H54 (cell line): Measurements from ENCODE around the gene PCID2.

ENCODE experiments used
- DNase-seq: peaks from one replicate; pipeline ENCODE4 v3.0.0; 2011; ENCODE audit warnings: low spot score, mixed read lengths; ENCODE audit not compliant: insufficient read length
- FAIRE-seq: peaks from 3 replicates; lab custom pipeline; 2011; peaks lifted over from hg19 to GRCh38; lab: Jason Lieb, UNC
- POLR2A ChIP-seq: IDR thresholded peaks from 2 replicates; pipeline ENCODE4 v1.6.1; 2011; ENCODE audit warnings: low read depth, mild to moderate bottlenecking, low read length

The PCID2 gene

DNA sequence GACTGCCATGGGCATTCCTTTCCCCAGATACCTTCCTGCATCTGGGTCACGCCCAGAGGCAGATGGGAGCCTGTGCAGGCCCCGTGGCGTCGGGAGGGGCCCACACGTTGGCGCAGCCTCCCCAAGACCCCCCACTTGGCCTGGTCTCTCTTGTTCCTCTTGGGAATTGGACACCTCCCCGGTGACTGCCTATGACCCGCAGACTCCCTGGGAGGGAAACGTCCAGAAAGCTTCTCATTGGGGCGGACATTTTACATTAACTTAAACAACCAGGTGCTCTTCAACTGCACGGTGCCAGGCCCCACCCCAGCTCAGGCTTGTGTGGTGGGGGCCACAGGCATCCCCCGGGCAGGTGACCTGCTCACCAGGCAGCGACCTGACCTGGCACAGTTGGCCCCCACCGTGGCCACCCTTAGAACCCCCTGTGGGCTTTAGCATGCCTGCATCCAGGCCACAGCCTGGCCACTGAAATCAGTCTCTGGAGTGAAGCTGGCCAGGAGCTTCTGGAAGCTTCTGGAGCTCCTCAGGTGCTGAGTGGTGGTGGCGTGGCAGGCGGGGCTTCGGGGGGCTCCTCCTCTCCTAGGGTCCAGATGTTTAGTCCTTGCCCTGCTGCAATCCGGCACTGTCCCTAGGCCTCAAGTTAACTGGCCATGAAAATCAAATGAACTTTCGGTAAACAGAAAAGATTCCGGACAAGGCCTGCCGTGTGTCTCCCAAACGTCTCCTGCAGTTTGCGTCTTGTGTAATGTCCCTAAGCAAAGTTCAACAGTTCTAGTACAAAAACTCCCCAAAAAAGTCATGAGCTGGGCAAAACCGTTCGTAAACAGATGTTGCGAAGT, 58.5 kb downstream of the PCID2 start:
- TF ChIP-seq POLR2A: no peak
- no peak for FAIRE-seq
- no peak for DNase-seq

DNA sequence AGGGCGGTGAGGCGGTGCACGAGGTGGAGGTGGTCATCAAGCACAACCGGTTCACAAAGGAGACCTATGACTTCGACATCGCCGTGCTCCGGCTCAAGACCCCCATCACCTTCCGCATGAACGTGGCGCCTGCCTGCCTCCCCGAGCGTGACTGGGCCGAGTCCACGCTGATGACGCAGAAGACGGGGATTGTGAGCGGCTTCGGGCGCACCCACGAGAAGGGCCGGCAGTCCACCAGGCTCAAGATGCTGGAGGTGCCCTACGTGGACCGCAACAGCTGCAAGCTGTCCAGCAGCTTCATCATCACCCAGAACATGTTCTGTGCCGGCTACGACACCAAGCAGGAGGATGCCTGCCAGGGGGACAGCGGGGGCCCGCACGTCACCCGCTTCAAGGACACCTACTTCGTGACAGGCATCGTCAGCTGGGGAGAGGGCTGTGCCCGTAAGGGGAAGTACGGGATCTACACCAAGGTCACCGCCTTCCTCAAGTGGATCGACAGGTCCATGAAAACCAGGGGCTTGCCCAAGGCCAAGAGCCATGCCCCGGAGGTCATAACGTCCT, 59.4 kb downstream of the PCID2 start:
- DNase-seq (no peak), FAIRE-seq (no peak)
- no peak for TF ChIP-seq POLR2A

DNA sequence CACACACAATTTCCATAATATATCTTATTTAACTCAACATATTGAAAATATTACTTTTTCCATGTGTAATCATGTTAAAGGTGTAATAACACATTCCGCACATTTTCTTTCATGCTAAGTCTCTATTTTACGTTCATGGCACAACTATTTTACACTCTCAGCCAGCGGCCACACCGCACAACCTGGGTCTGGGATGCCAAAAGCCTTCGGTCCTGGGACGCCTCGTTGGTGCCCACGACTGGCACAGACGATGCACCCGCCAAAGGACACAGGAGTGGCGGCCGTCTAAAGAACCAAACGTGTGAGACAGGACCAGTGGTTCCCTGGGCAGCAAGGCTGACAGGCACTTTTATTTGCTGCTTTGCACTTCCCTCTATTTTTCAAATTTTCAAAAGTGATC, 60.1 kb downstream of the PCID2 start:
- DNase-seq: no peak
- FAIRE-seq: no peak
- TF ChIP-seq POLR2A: no peak

DNA sequence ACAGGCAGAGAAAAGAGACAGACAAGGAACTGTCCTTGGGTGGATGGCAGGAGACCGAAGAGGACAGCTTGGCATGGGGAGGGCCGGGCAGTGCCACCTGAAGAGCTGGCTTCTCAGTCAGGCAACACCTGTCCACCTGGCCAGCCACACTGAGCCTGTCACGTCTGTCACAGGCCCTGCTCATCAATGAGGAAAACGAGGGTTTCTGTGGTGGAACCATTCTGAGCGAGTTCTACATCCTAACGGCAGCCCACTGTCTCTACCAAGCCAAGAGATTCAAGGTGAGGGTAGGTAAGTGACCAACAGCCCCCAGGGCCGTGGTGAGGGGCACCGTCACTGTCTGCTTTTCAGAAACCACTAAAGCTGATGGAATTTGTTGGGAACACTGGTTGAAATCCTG, 61.3 kb downstream of the PCID2 start:
- no peak for DNase-seq
- TF ChIP-seq POLR2A: no peak
- FAIRE-seq: no peak

DNA sequence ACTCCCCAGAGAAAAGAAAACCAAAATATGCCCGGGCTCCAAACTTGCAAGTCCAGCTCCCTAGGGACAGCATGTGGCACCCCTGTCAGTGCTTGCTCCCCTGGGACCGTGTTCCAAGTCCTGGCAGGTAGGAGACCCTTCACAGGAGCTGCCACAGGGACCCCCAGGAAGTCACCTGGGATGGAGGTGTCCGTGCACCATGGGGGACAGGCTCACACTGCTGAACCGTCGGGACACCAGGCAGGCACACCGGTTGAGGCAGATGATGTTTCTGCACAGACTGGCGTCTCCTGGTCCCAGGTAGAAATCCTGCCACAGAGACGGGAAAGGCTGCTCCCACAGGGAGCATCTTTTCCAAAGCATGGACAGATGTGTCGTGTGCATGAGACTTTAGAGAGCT, 61.7 kb downstream of the PCID2 start:
- DNase-seq (no peak), FAIRE-seq (no peak)
- TF ChIP-seq POLR2A: no peak

DNA sequence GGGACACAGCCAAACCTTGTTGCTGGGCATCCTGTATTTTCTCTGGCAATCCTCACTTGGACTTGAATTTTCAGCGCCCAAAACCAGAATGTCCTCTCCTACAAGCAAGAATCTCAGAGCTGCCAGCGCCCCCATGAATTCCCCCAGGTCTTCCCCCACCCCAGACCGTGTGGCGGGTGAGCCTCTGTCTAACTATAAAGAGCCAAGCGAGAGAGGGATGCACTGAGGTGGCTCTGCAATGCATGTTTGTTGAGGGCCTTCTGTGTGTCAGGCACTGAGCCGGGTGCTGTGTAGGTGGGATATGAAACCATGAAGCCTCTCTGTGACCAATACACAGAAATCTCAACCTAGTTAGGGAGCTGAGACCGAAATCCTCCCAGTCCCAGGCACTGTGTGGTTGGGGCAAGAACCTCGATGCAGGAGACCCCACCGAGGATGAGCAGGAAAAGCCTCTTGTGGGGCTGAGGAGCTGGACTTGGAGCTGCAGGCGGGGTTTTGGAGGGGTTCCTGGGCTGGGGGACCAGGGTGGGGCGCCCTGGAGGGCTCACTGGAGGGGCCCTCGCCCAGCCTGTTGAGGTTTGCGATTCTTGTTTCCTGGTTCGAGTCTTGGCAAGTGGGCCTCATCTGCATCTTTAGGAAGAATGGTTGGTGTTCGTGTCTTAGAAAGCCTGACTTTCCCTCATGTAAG, 62.4 kb downstream of the PCID2 start:
- TF ChIP-seq POLR2A: no peak
- FAIRE-seq (no peak), DNase-seq (no peak)

DNA sequence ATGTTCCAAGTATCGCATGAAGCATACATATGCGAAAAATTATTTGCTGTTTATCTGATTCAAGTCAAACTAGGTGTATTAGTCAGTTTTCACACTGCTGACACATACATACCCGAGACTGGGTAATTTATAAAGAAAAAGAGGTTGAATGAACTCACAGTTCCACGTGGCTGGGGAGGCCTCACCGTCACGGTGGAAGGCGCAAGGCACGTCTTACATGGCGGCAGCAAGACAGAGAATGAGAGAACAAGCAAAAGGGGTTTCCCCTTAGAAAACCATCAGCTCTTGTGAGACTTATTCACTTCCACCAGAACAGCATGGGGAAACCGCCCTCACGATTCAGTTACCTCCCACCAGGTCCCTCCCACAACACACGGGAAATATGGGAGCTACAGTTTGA, 63.0 kb downstream of the PCID2 start:
- DNase-seq (no peak), FAIRE-seq (no peak)
- TF ChIP-seq POLR2A: no peak

DNA sequence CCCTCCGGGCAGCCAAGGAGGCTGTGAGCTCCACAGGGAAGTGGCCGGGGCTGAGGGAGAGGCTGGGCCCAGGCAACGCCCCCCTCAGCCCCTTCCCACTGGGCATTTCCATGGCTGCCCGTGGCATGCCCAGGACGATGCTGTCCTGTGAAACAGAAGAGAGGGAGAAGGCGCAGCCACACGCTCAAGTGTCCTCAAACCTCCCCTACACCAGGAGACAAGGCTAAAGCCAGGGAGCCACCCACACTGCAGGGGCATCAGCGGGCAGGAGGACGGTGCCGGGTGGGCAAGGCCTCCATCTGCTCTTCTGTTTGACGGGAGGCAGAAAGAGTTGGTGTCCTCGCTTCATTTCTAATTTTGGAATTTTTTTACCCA, 64.2 kb downstream of the PCID2 start:
- no peak for FAIRE-seq
- no peak for TF ChIP-seq POLR2A
- DNase-seq: no peak

DNA sequence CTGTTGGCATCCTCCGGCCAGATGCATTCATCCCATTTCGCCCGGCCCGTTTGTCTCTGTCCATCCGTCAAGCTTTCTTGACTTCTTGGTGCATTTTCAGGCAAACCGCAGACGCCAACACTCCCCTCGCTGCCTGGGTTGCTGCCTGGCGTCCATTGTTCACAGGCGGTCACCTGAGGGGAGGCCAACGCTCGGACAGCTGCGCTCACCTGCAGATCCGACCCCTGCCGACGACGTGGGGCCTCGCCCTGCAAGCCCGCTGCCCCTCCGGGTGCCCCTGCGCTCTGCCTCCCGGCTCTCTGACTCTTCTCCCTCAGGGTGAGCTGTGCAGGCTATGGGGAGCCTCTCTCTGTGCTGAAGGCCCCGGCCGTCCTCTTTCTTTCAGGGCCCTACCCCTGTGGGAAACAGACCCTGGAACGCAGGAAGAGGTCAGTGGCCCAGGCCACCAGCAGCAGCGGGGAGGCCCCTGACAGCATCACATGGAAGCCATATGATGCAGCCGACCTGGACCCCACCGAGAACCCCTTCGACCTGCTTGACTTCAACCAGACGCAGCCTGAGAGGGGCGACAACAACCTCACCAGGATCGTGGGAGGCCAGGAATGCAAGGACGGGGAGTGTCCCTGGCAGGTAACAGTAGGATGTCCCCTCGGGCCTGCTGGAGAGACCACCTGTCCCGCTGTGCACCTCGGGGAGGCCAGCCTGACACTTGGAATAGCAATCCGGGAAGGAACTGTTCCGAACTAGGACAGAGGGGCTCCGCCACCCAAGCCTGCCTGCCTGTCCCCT, 64.8 kb downstream of the PCID2 start:
- FAIRE-seq (no peak), DNase-seq (no peak)
- TF ChIP-seq POLR2A: no peak

DNA sequence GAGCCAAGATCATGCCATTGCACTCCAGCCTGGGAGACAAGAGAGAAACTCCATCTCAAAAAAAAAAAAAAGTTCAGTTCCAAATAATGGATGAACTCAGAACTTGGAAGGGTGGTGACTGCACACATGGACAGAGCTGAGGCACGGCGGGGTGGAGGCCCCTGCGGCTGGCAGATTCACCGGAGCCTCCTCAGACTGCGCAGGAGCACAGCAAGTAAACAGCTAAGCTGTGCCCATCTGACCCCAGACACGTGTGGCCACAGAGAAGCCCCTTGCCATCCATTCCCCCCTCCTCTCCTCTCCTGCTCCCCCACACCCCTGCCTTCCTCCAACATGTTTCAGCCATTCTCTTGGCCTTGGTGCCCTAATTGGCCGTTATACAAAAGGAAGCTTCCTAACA, 65.6 kb downstream of the PCID2 start:
- no peak for DNase-seq
- TF ChIP-seq POLR2A: no peak
- no peak for FAIRE-seq

DNA sequence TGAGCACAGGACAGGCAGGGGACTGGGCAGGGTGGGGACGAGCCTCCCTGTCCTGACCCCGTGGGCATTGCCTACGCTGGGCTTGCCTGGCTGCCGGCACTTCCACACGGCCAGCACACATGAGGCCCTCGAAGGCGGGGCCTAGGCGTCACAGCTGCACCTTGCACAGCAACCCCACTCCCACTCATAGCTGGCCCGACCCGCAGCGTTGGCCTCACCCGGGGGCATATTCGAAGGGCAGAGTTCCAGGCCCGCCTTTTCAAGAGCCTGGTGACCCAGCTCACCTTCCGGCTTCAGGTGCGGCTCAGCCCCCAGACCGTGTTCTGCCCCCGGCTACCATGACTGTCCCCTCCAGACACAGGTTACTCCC, 66.9 kb downstream of the PCID2 start:
- TF ChIP-seq POLR2A: no peak
- FAIRE-seq: no peak
- DNase-seq: no peak

DNA sequence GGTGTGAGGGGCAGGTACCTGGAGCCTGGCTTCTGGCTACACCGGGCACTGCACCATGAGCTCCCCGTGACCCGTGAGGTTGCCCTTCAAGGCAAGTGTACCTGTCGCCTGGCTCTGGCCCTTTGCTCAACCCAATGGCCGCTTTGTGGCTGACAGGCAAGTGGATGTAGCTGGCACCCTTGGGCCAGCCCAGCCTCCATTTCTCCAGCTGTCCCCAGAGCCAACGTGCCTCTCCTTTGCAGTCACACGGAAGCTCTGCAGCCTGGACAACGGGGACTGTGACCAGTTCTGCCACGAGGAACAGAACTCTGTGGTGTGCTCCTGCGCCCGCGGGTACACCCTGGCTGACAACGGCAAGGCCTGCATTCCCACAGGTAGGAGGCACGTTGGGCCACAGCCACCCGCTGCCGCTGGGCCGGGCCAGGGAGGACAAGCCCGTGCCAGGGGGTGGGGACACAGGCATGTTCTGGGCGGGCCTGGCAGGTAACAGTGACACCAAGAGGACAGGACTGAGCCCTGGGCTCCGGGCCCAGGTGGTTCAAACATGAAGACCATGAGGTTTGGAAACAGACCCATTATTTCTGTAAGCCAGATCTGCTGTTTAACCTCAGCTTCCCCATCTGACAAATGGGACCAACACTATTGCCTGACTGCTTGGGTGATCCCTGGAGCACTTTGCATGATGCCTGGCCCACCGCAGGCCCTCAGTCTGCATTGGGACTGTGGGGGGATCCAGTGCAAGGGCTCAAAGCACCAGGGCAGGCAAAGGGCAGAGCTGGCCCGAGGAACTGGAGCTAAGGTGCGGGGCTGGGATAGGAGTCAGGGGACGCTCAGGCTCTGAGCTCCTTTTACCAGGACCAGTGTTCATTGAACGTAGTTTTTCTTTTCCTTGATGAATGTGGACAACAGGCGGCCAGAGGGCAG, 67.5 kb downstream of the PCID2 start:
- no peak for TF ChIP-seq POLR2A

DNA sequence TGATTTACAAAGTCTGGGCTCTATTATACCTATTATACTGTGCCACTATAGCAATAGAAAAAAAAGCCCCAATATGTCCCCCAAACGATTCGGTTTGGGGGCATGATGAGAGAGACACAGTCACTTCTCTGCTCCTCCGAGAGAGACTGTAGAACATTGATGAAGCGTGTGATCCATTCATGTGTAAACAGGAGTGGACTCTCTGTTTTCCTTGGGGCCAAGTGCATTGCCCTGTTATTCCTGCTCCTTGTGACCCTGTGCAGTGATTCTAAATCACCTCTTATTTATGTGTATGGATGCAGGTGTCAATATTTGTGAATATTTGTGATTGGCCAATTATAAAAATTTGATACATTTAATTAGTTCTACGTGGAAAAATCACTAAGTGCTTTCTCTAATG, 68.9 kb downstream of the PCID2 start:
- FAIRE-seq: no peak
- TF ChIP-seq POLR2A: no peak
- DNase-seq: no peak

More for the DNA sequence above, 67.5 kb downstream of the PCID2 start:
- FAIRE-seq: no peak
- no peak for DNase-seq
